HG03342 (cell line): ENCODE measurements around the gene LAMC1.
"Not testable (repeated sequence)": the region's sequence is repeated elsewhere in the genome, so short reads cannot be mapped to it uniquely, and the experiment has no call there.

Experiments used
- ATAC-seq: cut with Tn5 transposase; IDR thresholded peaks from one replicate; pipeline ENCODE4 v1.9.1; 2021; ENCODE audit warnings: mild to moderate bottlenecking, moderate library complexity; ENCODE audit not compliant: unreplicated experiment

The LAMC1 gene

DNA sequence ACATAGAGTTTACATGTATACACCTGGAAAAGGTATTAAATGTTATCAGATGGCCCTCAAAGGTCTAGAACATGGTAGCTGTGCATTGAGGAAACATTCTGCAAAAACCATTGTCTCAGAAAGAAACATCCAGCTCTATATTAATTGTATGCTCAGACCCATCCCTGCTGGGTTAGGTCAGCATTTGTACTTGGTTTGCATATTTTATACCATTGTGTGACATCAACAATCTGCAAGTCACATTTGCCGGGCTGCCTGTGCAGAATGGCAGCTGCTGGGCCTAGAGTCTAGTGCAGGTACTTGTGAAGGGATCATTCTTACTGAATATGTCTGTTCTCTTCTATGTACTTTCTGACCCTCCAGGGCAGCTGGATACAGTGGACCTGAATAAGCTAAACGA is 119.0 kb downstream of the LAMC1 start:
- ATAC-seq, result no peak

- ATAC-seq, result no peak
Observed at GRCh38 chr1:183143576-183144315, 120.5 kb downstream of the LAMC1 start.

- no peak for ATAC-seq
Observed at GRCh38 chr1:183144752-183145151, 121.5 kb downstream of the LAMC1 start.

DNA sequence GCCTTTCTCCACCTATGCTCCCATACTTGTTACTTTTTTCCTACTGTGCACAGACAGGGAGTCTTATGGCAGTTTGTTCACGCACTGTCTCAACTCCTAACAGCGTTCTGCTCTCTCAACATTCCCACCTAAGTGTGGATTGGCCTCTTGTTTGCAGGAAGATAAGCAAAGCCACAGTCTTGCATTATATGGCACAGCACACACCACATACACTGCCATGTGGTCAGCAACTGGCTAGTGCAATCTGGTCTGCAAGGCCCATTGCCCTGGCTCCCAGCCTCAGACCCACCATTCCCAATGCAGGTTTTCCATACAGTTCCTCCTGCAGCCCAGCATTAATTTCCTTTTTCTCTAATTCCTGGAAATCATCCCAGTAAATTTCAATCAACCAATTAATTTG is 124.5 kb downstream of the LAMC1 start:
- no peak for ATAC-seq

DNA sequence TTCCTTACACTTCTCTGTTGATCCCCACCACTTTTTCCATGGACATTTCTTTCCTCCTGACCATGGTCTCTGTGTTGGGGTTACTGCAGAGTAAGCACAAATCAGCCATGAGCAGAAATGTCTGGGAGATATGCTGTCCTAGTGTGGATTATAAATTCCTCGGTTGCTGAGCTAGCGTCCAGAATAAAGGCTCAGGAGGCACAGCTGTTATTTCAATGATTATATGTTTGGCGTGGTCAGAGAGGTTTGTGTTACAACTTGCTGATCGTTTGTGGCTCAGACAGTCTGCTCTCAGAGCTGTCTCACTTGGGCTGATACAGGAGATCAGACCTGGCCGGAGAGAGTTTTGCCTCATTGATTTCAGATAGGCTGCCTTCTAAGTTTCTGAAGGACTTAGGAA is 125.4 kb downstream of the LAMC1 start:
- ATAC-seq, result no peak

DNA sequence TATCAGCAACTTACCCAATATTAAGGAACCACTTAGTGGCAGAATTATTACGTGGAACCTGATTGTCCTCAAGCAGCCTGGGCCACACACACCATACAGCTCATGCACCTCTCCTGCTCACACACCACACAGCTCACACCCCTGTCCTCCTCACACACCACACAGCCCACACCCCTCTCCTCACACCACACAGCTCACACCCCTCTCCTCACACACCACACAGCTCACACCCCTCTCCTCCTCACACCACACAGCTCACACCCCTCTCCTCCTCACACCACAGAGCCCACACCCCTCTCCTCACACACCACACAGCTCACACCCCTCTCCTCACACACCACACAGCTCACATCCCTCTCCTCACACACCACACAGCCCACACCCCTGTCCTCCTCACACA is 126.1 kb downstream of the LAMC1 start:
- ATAC-seq, result no peak

GRCh38 chr1:183150032-183150431 is 126.8 kb downstream of the LAMC1 start:
- ATAC-seq, result not testable (repeated sequence)

DNA sequence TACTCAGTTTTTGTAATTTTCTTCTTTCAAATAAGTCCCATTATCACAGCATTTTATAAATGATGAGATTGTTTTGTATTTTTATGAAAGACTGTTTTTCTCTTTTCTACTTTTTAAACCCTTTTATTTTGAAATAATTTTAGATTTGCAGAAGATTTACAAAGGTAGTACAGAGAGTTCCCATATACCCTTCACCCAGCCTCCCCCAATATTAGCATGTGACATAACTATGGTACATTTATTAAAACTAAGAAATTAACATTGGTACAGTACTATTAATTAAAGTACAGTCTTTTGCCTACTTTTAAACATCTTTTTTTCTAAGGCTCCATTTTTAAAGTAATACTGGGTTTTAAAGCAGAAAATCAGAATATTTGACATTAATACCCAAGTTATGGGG is 127.2 kb downstream of the LAMC1 start:
- no peak for ATAC-seq

DNA sequence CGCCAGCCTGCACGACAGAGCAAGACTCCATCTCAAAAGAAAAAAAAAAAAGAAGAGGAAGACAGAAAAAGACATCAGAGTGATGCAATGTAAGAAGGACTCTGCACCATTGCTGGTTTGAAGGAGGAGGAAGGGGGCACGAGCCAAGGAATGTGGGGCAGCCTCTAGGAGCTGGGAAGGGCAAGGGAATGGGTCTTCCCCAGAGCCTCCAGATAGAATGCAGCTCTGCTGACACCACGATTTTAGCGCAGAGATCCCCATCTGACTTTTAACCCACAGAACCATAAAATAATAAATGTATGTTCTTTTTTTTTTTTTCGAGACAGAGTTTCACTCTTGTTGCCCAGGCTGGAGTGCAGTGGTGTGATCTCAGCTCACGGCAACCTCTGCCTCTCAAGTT is 129.0 kb downstream of the LAMC1 start:
- ATAC-seq, result no peak

- no peak for ATAC-seq
Observed at GRCh38 chr1:183155939-183156338, 132.7 kb downstream of the LAMC1 start.

DNA sequence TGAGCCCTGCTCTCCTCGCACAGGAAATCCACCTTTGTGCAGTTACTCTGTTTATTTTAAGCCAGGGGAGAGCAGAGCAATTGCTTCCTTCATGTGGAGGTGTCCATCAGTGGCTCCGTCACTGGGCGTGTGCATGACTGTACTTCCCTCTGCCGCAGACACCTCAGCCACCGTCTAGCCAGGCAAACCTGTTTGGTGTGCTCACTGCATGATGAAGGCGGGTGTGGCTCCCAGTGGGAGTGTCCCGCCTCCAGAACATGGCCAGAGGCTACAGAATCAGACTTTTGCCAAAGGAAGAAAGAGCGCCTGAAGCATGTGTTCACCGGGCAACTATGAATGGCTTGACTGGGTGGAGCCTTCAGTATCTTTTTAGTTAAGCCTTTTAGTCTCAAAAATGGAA is 136.7 kb downstream of the LAMC1 start:
- no peak for ATAC-seq

GRCh38 chr1:183161391-183161790 is 138.2 kb downstream of the LAMC1 start:
- no peak for ATAC-seq

DNA sequence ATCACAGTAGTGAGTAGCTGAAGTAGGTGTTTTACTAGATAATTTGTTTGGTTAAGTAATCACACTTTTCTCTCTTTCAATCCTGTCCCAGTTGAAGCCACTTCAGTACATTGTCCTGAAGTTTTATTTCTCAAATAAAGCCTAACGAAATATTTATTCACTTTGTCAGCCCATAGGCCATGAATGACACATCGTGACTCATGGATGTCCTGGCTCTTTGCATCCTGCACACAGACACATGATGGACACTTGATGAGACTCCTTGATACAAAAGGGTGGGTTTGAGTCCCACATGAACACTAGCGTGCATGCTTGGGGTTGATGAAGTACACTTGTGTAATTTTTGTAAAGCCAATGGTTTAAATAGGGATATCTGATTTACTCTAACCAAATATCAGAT is 140.1 kb downstream of the LAMC1 start:
- no peak for ATAC-seq

GRCh38 chr1:183164340-183164739 is 141.1 kb downstream of the LAMC1 start:
- no peak for ATAC-seq

DNA sequence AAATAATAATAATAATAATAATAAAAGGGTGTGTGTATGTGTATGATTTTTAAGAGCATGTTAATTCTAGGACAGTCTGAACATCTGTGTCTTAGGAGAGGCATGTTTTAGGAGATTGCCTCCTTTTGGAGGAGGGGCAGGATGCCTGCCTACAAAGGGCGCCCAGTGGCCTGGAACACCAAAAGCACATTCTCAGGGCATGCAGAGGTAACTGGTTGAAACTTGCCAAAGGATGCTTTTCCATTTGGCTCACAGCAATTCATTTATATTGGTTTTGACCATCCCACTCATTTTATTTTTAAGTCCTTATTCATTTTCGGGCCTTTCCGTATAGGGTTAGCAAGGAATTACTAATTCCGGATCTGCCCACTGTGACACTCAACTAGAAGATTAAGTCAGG is 141.7 kb downstream of the LAMC1 start:
- ATAC-seq, result no peak

DNA sequence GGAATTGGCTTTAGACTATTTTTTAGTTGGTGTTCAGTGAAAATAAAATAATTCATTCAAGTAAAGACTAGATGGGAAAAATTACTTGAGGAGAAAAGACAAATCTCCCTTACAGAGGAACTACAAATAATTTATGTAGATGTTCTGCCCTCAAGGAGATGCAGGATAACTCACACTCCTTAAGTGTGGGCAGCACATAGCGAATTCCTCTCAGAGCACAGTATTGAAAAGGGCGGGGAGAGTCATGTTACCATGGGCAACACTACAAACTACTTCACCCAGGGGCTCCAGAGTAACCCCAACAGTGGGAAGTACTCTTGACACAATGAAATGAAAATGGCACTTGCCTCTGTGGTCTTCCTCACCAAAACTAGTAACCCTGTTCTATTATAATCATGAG is 142.2 kb downstream of the LAMC1 start:
- no peak for ATAC-seq

DNA sequence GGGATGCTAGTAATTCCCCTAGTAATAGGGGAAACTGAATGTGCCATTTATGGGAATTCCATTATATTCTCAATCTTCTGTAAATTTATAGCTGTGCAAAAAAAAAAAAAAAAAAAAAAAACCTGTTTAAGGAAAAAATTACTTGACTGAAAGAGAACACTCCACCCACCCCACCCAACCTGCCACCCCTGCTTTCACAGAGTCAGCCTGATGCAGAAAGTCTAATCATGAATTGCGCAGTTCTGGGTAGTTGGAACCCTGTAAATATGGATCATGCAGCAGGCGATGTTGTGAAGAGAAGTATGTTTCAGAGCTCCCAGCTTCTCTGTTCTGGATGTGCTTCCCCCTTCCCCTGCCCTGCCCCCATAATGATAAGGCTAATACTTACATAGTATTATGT is 143.2 kb downstream of the LAMC1 start:
- ATAC-seq, result no peak

GRCh38 chr1:183167676-183168075 is 144.5 kb downstream of the LAMC1 start:
- ATAC-seq, result no peak

DNA sequence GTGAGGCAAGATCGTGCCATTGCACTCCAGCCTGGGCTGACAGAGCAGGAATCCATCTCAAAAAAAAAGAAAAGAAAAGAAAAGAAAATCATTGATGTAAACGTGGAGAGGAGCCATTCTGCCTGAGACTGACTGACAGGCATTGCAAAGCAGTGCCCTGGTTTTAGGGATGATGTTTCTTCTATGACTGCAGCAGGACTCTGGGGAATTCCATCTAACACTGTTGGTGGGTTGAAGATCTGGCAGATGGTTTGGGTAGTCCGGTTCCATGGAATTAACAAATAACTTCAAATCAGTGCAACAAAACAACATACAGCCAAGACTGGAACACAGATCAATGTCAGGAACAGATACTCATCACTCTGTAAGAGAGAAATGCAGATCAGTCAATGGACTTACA is 145.1 kb downstream of the LAMC1 start:
- no peak for ATAC-seq

DNA sequence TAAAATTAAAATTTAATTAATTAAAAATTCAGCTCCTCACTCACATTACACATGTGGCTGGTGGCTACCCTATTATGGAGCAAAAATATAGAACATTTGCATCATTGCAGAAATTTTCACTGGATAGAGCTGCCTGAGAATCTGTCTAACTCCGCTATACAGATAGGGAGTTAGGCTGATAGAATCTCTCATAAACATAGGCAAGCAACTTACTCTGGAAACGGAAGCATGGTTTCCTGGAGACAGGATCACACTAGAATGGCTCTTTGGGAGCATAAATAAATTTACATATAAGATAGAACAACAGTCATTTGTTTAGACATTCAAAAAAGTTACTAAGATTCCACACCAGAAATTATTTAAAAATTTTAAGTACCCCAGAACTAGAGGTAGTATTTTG is 150.6 kb downstream of the LAMC1 start:
- ATAC-seq, result no peak

DNA sequence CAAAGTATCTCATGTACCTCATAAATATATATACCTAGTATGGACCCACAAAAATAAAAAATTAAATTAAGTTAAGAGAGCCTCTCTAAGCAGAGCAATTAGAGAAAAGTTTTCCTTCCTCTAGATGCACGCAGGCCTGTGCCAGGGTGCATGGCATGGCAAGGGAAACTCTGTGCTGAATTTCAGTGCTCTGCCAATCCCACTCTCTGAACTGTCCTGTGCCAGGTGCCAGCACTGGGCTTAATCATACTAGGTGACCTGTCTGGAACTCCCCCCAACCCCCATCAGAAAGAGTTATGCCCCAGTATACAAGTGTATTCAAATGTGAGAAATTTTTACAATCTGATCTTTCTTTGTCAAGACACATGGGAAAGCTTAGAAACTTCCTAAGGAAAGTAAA is 152.4 kb downstream of the LAMC1 start:
- ATAC-seq, result no peak

GRCh38 chr1:183178545-183178944 is 155.3 kb downstream of the LAMC1 start:
- no peak for ATAC-seq

DNA sequence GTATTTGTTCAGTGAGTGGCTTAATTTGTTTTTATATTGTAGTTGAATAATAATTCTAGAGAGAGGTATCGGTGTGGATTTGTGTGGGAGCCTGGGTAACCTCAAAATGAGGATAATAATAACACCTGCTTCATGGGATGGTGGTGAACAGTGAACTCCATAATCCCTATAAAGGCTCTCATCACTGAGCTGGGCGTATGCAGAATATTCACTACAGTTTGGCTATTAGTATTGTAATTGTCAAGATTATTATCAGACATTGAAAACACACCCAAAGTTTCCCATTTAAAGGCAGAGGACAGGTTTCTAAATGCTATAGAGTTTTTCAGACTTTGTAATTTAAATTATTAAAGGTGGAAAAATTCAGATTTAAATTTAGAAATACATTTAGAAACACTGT is 155.8 kb downstream of the LAMC1 start:
- ATAC-seq, result no peak
